Heart right ventricle (tissue), 16 donors: ENCODE data around the gene NXN. TPM values are rescaled to one million over a fixed set of nuclear protein-coding genes. Genes with fewer than 3 reads are reported as not detected.
"Not testable (repeated sequence)": the region's sequence is repeated elsewhere in the genome, so short reads cannot be mapped to it uniquely, and the experiment has no call there.

Experiments
- ATAC-seq, 8 donors: fragments of 200-7000 bp; cut with Tn5 transposase; one replicate each; pipeline ENCODE4 v1.9.1; 2020; ENCODE audit warnings: mild to moderate bottlenecking in 8 of 8, moderate library complexity in 8 of 8, moderate number of reproducible peaks in 1 of 8
- DNase-seq, 2 donors: peaks; one replicate each; pipeline ENCODE4 v3.0.0-alpha.2; 2020
- H3K27ac ChIP-seq, 10 donors: fragments of 200-600 bp; sonication (generic) in 2 of 10; one replicate each; pipeline versions ENCODE4 v1.5.0 to v1.8.0; 2020 to 2022; ENCODE audit warnings: mild to moderate bottlenecking in 3 of 10
- H3K27me3 ChIP-seq, 7 donors: fragments of 200-600 bp; one replicate each; pipeline ENCODE4 v1.8.0; 2021 to 2022; ENCODE audit warnings: mild to moderate bottlenecking in 2 of 7
- H3K36me3 ChIP-seq, 9 donors: fragments of 200-600 bp; sonication (generic) in 1 of 9; one replicate each; pipeline versions ENCODE4 v1.5.0 to v1.8.0; 2020 to 2022; ENCODE audit warnings: mild to moderate bottlenecking in 2 of 9
- H3K4me1 ChIP-seq, 9 donors: fragments of 200-600 bp; sonication (generic) in 1 of 9; one replicate each; pipeline versions ENCODE4 v1.5.0 to v1.8.0; 2020 to 2022; ENCODE audit warnings: mild to moderate bottlenecking in 4 of 9
- H3K4me3 ChIP-seq, 10 donors: fragments of 200-600 bp; sonication (generic) in 2 of 10; one replicate each; pipeline versions ENCODE4 v1.5.0 to v1.8.0; 2020 to 2022; ENCODE audit warnings: mild to moderate bottlenecking in 7 of 10, moderate library complexity in 2 of 10
- H3K9me3 ChIP-seq, 11 donors: fragments of 200-600 bp in 10 of 11; sonication (generic) in 2 of 11; one replicate each; pipeline versions ENCODE4 v1.5.0 to v1.8.0; 2013 to 2022; ENCODE audit warnings: mild to moderate bottlenecking in 2 of 11, control low read depth in 1 of 11, moderate library complexity in 1 of 11
- CTCF ChIP-seq, 9 donors: fragments of 200-600 bp; sonication (generic) in 2 of 9; IDR thresholded peaks; one replicate each; pipeline versions ENCODE4 v1.5.0 to v1.8.0; 2021 to 2022; ENCODE audit warnings: antibody characterized with exemption in 9 of 9, mild to moderate bottlenecking in 5 of 9, moderate library complexity in 1 of 9
- WGBS, 2 donors: extraction: QIAGEN DNeasy Blood & Tissue Kit; methylation state at CpG; one replicate each; pipeline ENCODE4 v1.1.7; 2013; ENCODE audit warnings: inconsistent platforms in 1 of 2; 5-methylcytosine and 5-hydroxymethylcytosine counted together
- intact Hi-C, 10 donors: fragments of 100-400 bp; cut with DNase I; formaldehyde crosslinking; loops; one replicate each; pipeline versions ENCODE4 v1.11.1 to v1.14.2; 2022
- polyA plus RNA-seq, 2 donors: library from polyadenylated mRNA; stranded (reverse); fragments of 200-250 nt; gene quantifications; one replicate each; pipeline ENCODE4 v1.2.3, GENCODE V29; 2013
- total RNA-seq, 10 donors: library from RNA; stranded (reverse); fragmentation: NEBNext Ultra II Directional in 3 of 10; extraction: Animal tissue kit (Norgen Biotek cat#: 25700) in 3 of 10; gene quantifications; one replicate each; pipeline versions ENCODE4 v1.2.1 to v1.2.4, GENCODE V29; 2021 to 2023
- donor health status: Arrhythmogenic right ventricular cardiomyopathy.
- donor health status: ischemic (EF 13 %, LVEDD 7.1; RV severe dilation, severe dysfunction).
- donor health status: healthy with polysubstance abuse.
- donor health status: DM: no; HTN: yes; CAD: no.
- donor health status: DM: no; HTN: no; CAD: no.
- donor health status: ischemic (EF 25% LVEDD 6.9; RV normal size, moderate dysfunction).
- donor health status: ischemic (EF 25% LVEDD 5.7; RV mildly dilated, moderate dysfunction).
- donor health status: healthy.
- donor health status: DM: yes; HTN: yes; CAD: no.
- donor health status: Ischemic cardiomyopathy.
- donor health status: ischemic (EF 35%, LVEDD 5.7; RV mildly dilated, moderate dysfunction).
- donor health status: nonischemic (EF 11% LVEDD 7.7; RV severe dilation, severe dysfunction).
- donor health status: DM: yes; HTN: yes; CAD: no.
- donor health status: PGD.
- donor health status: ischemic (EF 29% LVEDD 5.4; RV normal size, mild dysfunction).
- donor health status: nonischemic (EF 23%, LVEDD 6.1; RV moderate dilation, normal function).

Gene NXN
- total and polyA plus RNA-seq, 12 donors = 9.9 to 24.4 (median 15.9) TPM

GRCh38 chr17:792277-792676 lies 187.3 kb downstream of the NXN start:
- intact Hi-C loops = loop anchor here in 8 of 10 donors (5.0 to 10.0 kb wide), 5 partner anchors 53 to 265 kb away; no protein-coding TSS in a partner anchor
- WGBS, 2 donors = 77 to 82% methylated on average over 9 of the region's 9 CpGs
- no peak overlapping the region for H3K27ac ChIP-seq
- DNase-seq (no peak), ATAC-seq (no peak)
- H3K27me3 ChIP-seq = no peaks in the 10 kb centered on the region
- peaks cover 0 to 38% (median 15%) of the 10 kb centered on the region in 9 donors for H3K4me1 ChIP-seq
- H3K9me3 ChIP-seq = no peaks in the 10 kb centered on the region
- no peak for TF ChIP-seq CTCF (IDR thresholded peaks at IDR 0.05)
- H3K36me3 ChIP-seq = peaks cover 0 to 55% (median 24%) of the 10 kb centered on the region in 9 donors
- H3K4me3 ChIP-seq = no peak overlapping the region

- no peak for ATAC-seq
- Histone ChIP-seq H3K4me1 (peaks cover 0 to 34% (median 15%) of the 10 kb centered on the region in 9 donors), H3K9me3 (no peaks in the 10 kb centered on the region), H3K36me3 (peaks cover 0 to 60% (median 28%) of the 10 kb centered on the region in 9 donors), H3K27ac (no peak overlapping the region), H3K27me3 (no peaks in the 10 kb centered on the region), H3K4me3 (no peak overlapping the region)
- no peak for TF ChIP-seq CTCF (IDR thresholded peaks at IDR 0.05)
- WGBS, 2 donors = 88% methylated on average over 19 of the region's 19 CpGs
- DNase-seq = no peak
- intact Hi-C loops = loop anchor here in 8 of 10 donors (5.0 to 10.0 kb wide), 5 partner anchors 53 to 265 kb away; no protein-coding TSS in a partner anchor
Observed at GRCh38 chr17:791829-792228, 187.7 kb downstream of the NXN start.

- H3K27ac ChIP-seq, H3K27me3 ChIP-seq, H3K9me3 ChIP-seq, DNase-seq: not testable (repeated sequence)
- 52 to 70% methylated on average over 9 to 10 of the region's 12 CpGs for WGBS, 2 donors
- intact Hi-C loops = loop anchor here in 8 of 10 donors (5.0 to 10.0 kb wide), 5 partner anchors 54 to 266 kb away; no protein-coding TSS in a partner anchor
- Histone ChIP-seq H3K4me1 (peaks cover 0 to 25% (median 15%) of the 10 kb centered on the region in 9 donors), H3K4me3 (peak overlapping the region in 5 of 10 donors; percentile 6 to 33 (median 16)), H3K36me3 (peaks cover 0 to 64% (median 28%) of the 10 kb centered on the region in 9 donors)
- peak in 4 of 8 donors; percentile 2 to 68 (median 26) for ATAC-seq
Observed at GRCh38 chr17:790874-791247, 188.7 kb downstream of the NXN start.

GRCh38 chr17:789931-790873 lies 189.4 kb downstream of the NXN start:
- ATAC-seq (peak; percentile 44 to 89 (median 64)), DNase-seq (peak; percentile 41 to 44)
- Histone ChIP-seq H3K27ac (peak overlapping the region in 1 of 10 donors; percentile 22), H3K4me1 (peaks cover 0 to 19% (median 9%) of the 10 kb centered on the region in 9 donors), H3K36me3 (peaks cover 0 to 69% (median 28%) of the 10 kb centered on the region in 9 donors)
- 53 to 65% methylated on average over 31 to 34 of the region's 38 CpGs for WGBS, 2 donors
- H3K27me3 ChIP-seq, H3K9me3 ChIP-seq, H3K4me3 ChIP-seq: not testable (repeated sequence)
- intact Hi-C loops = loop anchor here in 8 of 10 donors (5.0 to 10.0 kb wide), 5 partner anchors 55 to 267 kb away; no protein-coding TSS in a partner anchor

- ATAC-seq = no peak
- no peak overlapping the region for H3K27ac ChIP-seq
Observed at GRCh38 chr17:789160-789840, 190.3 kb downstream of the NXN start.

More at GRCh38 chr17:789160-789840, 190.3 kb downstream of the NXN start:
- WGBS, 2 donors = 91 to 92% methylated on average over 14 of the region's 14 CpGs
- H3K9me3 ChIP-seq = no peaks in the 10 kb centered on the region
- TF ChIP-seq CTCF (IDR thresholded peaks at IDR 0.05) = no peak
- H3K36me3 ChIP-seq = peaks cover 0 to 77% (median 28%) of the 10 kb centered on the region in 9 donors
- H3K4me1 ChIP-seq = peaks cover 0 to 18% (median 1%) of the 10 kb centered on the region in 9 donors
- no peaks in the 10 kb centered on the region for H3K27me3 ChIP-seq
- no peak for DNase-seq
- intact Hi-C loops = no loop called here
- H3K4me3 ChIP-seq = no peak overlapping the region
